NCI-H1048 (cell line): Measurements from ENCODE around the gene MUC2.

Experiments used
- DNase-seq: peaks from one replicate; lab custom pipeline; 2025; lab: John Stamatoyannopoulos, UW

Gene MUC2

GRCh38 chr11:1051356-1052132 is 23.1 kb upstream of the MUC2 start:
- DNase-seq = no peak

GRCh38 chr11:1052133-1053011 is 22.3 kb upstream of the MUC2 start:
- no peak for DNase-seq

- no peak for DNase-seq
Observed at GRCh38 chr11:1053121-1053901, 21.4 kb upstream of the MUC2 start.

GRCh38 chr11:1054143-1055108 is 20.2 kb upstream of the MUC2 start:
- no peak for DNase-seq

- DNase-seq = no peak
Observed at GRCh38 chr11:1055109-1055703, 19.5 kb upstream of the MUC2 start.

GRCh38 chr11:1055990-1056771 is 18.5 kb upstream of the MUC2 start:
- DNase-seq = no peak

- no peak for DNase-seq
Observed at GRCh38 chr11:1057806-1058205, 16.9 kb upstream of the MUC2 start.

GRCh38 chr11:1059759-1060158 is 14.9 kb upstream of the MUC2 start:
- no peak for DNase-seq

GRCh38 chr11:1060410-1060809 is 14.3 kb upstream of the MUC2 start:
- no peak for DNase-seq

GRCh38 chr11:1060852-1061616 is 13.6 kb upstream of the MUC2 start:
- no peak for DNase-seq

- no peak for DNase-seq
Observed at GRCh38 chr11:1062075-1062820, 12.4 kb upstream of the MUC2 start.

- no peak for DNase-seq
Observed at GRCh38 chr11:1064167-1064566, 10.5 kb upstream of the MUC2 start.

- no peak for DNase-seq
Observed at GRCh38 chr11:1067812-1068496, 6.7 kb upstream of the MUC2 start.

- no peak for DNase-seq
Observed at GRCh38 chr11:1069740-1070139, 4.9 kb upstream of the MUC2 start.

- DNase-seq = no peak
Observed at GRCh38 chr11:1070594-1071462, 3.8 kb upstream of the MUC2 start.

GRCh38 chr11:1071571-1072115 is 3.0 kb upstream of the MUC2 start:
- DNase-seq = no peak
